ENCODE results near the gene PCED1A. TPM values are rescaled to one million over a fixed set of nuclear protein-coding genes. Genes with fewer than 3 reads are reported as not detected.

Gene PCED1A
- total and polyA plus RNA-seq, 9 of the 15 experiments (the other 6 are each of a cell fraction or from before 2014, with no cell fraction given) = 1.5 to 11.5 (median 5.9) TPM

GRCh38 chr20:2800521-2801285 lies 39.8 kb downstream of the PCED1A start, which contains the start of gene CPXM1 (continued):
- no peak for TF ChIP-seq ZNF347 (CRISPR knock-in tag; IDR thresholded peaks at IDR 0.05; ENCODE audit: low read depth)
- peak; percentile 89 for TF ChIP-seq ARID1B (IDR thresholded peaks at IDR 0.05)
- TF ChIP-seq, protein P1, sequence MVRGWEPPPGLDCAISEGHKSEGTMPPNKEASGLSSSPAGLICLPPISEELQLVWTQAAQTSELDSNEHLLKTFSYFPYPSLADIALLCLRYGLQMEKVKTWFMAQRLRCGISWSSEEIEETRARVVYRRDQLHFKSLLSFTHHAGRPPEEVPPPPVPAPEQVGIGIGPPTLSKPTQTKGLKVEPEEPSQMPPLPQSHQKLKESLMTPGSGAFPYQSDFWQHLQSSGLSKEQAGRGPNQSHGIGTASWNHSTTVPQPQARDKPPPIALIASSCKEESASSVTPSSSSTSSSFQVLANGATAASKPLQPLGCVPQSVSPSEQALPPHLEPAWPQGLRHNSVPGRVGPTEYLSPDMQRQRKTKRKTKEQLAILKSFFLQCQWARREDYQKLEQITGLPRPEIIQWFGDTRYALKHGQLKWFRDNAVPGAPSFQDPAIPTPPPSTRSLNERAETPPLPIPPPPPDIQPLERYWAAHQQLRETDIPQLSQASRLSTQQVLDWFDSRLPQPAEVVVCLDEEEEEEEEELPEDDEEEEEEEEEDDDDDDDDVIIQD (CRISPR knock-in tag; IDR thresholded peaks at IDR 0.05) = no peak
- TF ChIP-seq TOE1 (IDR thresholded peaks at IDR 0.05; ENCODE audit: borderline replicate concordance) = no peak
- TF ChIP-seq TOE1 (CRISPR knock-in tag; IDR thresholded peaks at IDR 0.05; ENCODE audit: borderline replicate concordance, low read depth) = no peak
- TF ChIP-seq THRAP3 (IDR thresholded peaks at IDR 0.05; ENCODE audit: borderline replicate concordance) = no peak
- peak; percentile 73; the same call in 1 of the 2 replicates for TF ChIP-seq KLF16 (IDR thresholded peaks at IDR 0.05)
- peak; percentile 64 for TF ChIP-seq ZEB2 (IDR thresholded peaks at IDR 0.05)
- TF ChIP-seq, protein P2, sequence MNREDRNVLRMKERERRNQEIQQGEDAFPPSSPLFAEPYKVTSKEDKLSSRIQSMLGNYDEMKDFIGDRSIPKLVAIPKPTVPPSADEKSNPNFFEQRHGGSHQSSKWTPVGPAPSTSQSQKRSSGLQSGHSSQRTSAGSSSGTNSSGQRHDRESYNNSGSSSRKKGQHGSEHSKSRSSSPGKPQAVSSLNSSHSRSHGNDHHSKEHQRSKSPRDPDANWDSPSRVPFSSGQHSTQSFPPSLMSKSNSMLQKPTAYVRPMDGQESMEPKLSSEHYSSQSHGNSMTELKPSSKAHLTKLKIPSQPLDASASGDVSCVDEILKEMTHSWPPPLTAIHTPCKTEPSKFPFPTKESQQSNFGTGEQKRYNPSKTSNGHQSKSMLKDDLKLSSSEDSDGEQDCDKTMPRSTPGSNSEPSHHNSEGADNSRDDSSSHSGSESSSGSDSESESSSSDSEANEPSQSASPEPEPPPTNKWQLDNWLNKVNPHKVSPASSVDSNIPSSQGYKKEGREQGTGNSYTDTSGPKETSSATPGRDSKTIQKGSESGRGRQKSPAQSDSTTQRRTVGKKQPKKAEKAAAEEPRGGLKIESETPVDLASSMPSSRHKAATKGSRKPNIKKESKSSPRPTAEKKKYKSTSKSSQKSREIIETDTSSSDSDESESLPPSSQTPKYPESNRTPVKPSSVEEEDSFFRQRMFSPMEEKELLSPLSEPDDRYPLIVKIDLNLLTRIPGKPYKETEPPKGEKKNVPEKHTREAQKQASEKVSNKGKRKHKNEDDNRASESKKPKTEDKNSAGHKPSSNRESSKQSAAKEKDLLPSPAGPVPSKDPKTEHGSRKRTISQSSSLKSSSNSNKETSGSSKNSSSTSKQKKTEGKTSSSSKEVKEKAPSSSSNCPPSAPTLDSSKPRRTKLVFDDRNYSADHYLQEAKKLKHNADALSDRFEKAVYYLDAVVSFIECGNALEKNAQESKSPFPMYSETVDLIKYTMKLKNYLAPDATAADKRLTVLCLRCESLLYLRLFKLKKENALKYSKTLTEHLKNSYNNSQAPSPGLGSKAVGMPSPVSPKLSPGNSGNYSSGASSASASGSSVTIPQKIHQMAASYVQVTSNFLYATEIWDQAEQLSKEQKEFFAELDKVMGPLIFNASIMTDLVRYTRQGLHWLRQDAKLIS (CRISPR knock-in tag; IDR thresholded peaks at IDR 0.05) = no peak
- TF ChIP-seq LEF1 (IDR thresholded peaks at IDR 0.05) = no peak
- TF ChIP-seq XRCC4 (IDR thresholded peaks at IDR 0.05; ENCODE audit: extremely low read depth, insufficient read depth, insufficient read length) = no peak
- no peak for TF ChIP-seq SNRNP70 (optimal IDR thresholded peaks at IDR 0.05; ENCODE audit: low read depth, low read length)
- peak; percentile 62 for TF ChIP-seq POLR2AphosphoS5 (IDR thresholded peaks at IDR 0.05; ENCODE audit: control insufficient read depth, insufficient read depth, low read depth, low read length)
- TF ChIP-seq NFYB (IDR thresholded peaks at IDR 0.05; ENCODE audit: extremely low read depth, insufficient read length) = no peak
- TF ChIP-seq ZC3H11A (IDR thresholded peaks at IDR 0.05; ENCODE audit: low read depth, low read length) = no peak
- no peak for TF ChIP-seq NCOA4 (IDR thresholded peaks at IDR 0.05; ENCODE audit: partially characterized antibody)
- no peak for TF ChIP-seq ETV1 (tag; conservative IDR thresholded peaks at IDR 0.05; ENCODE audit: low read depth)
- TF ChIP-seq SMAD2 (IDR thresholded peaks at IDR 0.05; ENCODE audit: low read depth, low read length) = no peak
- TF ChIP-seq BHLHE40 (IDR thresholded peaks at IDR 0.05; ENCODE audit: low read length) = no peak
- 0 out of 2 replicates have a peak, but pooled peaks have one; percentile 7 for TF ChIP-seq CEBPB (tag; IDR thresholded peaks at IDR 0.05)
- no peak for TF ChIP-seq GTF3C2 (IDR thresholded peaks at IDR 0.05; ENCODE audit: borderline replicate concordance, extremely low read depth, insufficient read length)
